Effector CD8-positive, alpha-beta T cell (primary cell): ENCODE data around the gene SLC38A3.

Source experiments
- DNase-seq: peaks from one replicate; lab custom pipeline; 2025; lab: John Stamatoyannopoulos, UW

Gene SLC38A3

DNA sequence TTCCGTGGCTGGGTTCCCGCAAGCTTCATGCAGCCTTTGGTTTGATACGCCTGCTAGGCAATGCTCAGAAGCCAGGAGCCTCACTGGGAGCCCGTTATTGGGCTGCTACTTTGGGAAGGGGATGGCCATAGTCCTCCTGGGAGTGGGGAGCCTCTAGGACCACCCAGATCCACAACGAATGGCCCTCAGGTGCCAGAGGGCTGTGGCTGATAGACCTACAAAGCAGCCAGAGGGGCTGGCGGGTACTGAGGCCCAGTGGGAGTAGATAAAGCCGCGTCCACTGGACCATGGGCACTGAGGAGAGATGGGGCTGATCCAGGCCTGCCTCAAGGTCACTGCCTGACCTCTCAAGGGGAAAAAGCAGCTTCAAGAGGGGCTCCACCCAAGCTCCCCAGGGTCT is 12.9 kb upstream of the SLC38A3 start:
- DNase-seq = no peak

DNA sequence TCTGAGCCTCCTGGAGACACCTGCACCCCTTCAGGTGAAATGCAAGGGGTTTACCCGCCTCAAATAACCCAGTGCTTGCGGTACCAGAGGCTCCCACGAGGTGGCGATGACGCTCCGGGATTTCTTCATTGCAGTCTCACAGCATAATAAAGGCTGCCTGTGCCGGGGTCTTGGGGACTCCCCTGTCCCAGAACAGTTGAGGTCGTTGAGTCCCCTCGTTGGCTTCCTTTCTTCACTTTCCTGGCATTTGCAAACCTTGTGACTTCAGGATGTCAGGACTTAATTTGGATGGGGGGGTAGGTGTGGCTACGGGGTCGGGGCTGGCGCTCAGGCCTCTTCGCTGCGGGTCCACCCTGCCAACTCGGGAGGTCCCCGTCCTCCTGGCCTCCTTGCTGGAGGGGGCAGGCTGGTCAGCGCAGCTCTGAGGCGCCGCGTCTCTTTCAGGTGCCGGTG is 12.4 kb upstream of the SLC38A3 start:
- peak; percentile 81 for DNase-seq

DNA sequence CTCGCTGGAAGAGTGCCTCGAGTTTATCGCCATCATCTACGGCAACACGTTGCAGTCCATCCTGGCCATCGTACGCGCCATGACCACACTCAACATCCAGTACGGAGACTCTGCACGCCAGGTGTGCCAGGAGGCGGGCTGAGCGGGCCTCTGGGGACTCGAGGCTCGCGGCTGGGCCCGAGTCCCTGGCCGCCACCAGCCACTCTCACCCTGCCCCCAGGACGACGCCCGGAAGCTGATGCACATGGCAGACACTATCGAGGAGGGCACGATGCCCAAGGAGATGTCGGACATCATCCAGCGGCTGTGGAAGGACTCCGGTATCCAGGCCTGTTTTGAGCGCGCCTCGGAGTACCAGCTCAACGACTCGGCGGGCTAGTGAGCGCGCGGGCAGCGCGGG is 11.8 kb upstream of the SLC38A3 start:
- no peak for DNase-seq

DNA sequence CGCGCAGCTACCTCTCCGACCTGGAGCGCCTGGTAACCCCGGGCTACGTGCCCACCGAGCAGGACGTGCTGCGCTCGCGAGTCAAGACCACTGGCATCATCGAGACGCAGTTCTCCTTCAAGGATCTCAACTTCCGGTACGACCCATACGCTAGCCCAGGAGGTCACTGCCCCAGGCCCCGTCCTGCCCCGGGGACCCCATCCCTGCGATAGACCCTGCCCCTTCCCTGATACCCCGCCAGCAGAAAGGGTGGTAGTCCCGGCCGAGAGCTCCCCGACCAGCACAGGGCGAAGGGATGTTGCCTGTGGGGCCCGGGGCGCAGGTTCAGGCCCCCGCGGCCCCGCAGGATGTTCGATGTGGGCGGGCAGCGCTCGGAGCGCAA is 11.3 kb upstream of the SLC38A3 start:
- no peak for DNase-seq

DNA sequence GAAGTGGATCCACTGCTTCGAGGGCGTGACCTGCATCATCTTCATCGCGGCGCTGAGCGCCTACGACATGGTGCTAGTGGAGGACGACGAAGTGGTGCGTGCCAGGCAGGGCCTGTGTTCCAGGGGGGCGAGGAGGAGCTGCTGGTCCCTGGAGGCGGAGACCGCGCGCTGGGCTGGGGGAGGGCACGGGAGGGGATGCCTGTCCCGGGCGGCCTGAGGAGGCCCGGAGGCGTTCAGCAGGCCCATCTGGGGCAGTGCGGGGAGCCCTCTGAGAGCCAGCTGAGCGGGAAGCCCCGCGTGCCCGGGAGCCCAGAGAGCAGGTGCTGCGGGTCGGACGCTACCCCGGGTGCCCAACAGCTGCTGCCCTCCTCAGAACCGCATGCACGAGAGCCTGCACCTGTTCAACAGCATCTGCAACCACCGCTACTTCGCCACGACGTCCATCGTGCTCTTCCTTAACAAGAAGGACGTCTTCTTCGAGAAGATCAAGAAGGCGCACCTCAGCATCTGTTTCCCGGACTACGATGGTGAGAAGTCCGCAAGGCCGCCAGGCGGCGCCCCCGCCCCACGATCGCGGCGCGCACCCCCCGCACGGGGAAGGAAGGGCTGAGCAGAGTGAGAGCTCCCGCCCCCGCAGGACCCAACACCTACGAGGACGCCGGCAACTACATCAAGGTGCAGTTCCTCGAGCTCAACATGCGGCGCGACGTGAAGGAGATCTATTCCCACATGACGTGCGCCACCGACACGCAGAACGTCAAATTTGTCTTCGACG is 10.8 kb upstream of the SLC38A3 start:
- DNase-seq = peak; percentile 83

DNA sequence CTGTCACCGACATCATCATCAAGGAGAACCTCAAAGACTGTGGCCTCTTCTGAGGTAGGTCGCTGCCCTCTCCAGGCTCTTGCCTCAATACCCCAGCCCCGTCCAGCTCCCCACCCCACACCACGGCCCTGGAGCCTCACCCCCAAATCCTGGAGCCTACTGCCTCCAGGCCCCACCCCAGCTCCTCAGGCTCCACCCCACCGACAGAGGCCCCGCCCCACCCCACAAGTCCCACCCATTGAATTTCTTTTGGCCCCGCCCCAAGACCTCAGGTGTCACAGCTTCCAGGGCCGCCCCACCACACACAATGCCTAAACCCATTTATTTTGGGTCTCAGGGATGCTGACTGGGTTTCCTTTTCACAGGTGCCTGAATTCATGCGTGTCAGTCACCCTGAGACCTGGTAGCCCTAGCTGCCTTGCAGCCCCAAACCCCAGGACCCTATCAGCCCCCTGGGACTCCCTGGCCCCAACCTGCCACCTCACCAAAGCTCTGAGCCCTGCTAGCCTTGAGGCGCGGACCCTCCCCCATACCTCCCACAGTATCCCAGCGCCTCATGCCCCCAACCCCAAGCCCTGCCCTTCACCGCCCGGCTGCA is 10.1 kb upstream of the SLC38A3 start:
- DNase-seq = peak; percentile 62

DNA sequence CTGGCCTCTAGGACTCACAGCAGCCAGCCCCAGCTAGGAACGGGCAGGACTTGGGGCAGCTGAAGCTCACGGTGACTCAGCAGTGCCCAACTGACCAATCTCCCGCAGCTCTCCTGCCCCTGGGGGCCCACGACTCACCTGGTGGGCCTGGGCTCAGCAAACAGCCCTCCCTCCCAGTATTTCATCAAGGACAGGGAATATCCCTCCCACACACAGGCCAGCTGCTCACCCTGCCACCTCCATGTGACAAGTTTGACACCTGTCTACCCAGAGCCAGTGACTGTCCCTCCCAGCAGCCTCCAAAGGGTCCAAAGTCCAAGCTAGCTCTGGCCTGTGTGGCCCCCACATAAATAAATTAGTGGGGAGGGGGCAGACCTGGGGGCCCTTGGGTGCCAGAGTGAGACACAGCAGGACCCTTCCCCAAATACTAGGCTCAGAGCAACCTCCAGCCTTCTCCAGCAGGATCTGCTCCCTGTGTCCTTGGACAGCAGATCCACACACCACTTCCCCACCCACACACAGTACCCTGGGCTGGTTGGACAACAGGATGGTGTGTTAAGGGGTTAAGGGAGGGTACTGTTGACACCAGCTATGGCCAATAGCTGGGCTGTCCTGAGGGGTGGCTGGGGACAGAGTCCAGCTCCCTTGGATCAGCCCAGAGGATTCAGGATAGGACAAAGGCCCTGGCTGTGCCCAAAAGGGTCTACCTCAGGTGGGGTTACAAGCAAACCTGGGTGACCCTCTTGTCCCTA is 9.4 kb upstream of the SLC38A3 start:
- DNase-seq = no peak

DNA sequence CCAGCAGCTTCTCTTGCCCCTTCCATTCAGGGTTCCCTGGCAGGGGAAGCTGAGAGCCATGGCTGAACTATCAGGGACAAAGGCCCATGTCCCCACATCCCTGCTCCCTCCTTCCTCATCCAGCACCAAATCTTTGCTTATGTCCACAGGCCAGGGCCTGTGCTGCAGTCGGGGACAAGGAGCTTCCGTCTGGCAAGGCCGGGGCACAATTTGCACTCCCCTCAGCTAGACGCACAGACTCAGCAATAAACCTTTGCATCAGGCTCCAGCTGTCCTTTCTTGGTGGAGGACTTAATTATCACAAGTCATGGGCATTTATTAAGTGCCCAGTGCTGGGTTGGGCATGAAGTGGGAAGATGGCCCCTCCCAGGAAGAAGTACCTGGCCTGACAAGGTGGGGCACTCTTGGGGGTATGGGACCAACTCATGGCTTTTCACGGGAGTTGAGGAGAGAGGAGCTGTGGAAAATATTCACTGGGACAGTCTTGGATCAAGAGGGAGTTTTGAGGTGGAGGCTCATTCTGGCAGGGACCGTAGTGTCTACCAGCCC is 8.7 kb upstream of the SLC38A3 start:
- no peak for DNase-seq

DNA sequence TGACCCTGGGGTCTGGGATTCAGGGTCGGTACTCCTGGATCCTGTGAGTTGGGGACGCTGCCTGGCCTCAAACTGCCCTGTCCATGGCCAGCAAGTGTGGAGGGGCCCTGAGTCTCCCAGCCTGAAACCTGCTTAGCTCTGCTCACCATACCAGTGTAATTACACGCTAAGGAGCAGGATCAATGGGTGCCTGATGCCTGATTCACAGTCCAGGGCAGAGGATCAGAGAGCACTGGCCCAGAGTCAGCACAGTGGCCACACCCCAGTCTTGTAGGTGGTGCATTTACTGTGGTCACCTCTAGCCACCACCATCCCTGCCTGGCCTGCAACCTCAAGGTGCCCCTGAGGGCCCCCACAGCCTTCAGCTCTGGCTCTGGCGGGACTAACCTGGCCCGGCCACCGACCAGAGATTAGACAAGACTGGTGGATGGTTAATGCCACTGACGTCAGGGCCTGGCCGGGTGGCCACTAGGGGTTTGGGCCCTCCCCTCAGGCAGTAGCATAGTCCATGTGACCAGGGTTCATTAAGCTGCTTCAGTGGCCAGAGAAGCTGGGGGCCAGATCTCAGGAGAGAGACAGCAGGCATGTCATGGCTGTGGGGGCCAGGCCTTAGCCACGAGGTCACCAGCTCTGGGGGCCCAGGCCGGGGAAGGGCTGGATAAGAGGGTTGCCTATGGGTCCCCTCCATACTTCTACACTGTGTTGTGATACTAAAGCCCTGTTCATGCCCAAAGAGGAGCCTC is 3.3 kb upstream of the SLC38A3 start:
- DNase-seq = no peak

DNA sequence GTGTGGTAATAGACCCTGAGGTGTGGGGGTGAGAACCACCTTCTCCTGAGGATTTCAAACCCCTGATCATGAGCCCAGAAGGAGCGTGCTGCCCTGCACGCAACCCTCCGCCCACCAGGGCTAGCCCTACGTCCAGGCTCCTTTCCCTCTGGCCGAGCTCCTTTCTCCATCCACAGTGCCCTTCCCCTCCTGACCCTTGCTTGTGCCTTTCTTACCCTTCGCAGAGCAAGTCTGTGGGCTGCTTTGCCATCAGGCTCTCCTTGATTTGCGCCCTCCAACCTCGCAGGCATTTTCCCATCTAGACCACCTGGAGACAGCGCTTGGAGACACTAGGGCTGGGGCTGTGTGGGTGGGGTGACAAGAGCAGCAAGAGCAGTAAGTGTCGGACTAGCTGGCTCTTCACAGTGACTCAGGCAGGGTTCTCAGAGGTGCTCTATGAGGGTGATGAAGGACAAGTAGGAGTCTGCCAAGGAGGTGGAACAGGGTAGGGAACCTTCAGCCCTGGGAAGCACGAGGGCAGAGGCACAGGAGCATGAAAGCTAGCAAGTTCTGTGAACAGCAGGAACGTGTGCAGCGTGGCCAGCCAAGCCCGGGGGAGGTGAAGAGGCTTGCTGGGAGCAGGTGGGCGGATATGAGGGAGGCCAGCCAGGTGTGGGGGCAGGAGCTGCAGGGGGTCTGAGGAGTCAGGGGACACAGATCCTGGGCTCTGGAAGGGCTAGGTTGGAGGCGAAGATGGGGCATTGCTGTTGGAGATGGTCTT is 2.5 kb upstream of the SLC38A3 start:
- no peak for DNase-seq

DNA sequence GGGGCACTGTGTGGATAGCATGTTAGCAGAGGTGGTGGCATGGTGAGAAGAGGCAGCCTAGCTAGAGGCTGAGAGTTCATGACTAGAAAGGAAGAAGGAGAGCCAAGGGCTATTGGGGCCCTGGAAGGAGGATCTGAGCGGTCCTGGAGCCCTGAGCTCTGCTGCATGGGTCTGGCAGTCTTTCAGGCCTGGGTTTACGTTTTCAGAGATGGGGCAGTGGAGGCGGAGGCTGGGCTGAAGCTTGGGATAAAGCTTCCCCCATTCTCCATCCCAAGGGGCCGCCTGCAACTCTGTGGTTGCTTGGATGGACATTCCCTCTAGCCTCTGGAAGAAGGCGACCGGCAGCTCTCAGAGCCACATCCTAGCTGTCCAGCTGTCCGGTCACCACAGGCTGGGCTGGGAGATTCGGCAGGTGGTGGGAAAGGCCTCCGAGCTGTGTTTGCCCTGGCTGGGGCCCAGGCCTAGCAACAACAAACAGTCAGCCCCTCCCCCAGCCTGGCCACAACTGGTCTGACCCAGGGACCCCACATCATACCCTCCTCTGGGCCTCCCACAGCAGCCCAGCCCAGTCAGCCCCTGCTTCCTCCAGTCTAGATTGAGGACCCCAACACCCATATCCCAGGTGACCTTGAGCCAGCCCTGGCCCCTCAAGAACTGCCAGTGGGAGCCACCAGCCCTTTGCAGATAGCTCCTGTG is 1.8 kb upstream of the SLC38A3 start:
- DNase-seq = no peak

DNA sequence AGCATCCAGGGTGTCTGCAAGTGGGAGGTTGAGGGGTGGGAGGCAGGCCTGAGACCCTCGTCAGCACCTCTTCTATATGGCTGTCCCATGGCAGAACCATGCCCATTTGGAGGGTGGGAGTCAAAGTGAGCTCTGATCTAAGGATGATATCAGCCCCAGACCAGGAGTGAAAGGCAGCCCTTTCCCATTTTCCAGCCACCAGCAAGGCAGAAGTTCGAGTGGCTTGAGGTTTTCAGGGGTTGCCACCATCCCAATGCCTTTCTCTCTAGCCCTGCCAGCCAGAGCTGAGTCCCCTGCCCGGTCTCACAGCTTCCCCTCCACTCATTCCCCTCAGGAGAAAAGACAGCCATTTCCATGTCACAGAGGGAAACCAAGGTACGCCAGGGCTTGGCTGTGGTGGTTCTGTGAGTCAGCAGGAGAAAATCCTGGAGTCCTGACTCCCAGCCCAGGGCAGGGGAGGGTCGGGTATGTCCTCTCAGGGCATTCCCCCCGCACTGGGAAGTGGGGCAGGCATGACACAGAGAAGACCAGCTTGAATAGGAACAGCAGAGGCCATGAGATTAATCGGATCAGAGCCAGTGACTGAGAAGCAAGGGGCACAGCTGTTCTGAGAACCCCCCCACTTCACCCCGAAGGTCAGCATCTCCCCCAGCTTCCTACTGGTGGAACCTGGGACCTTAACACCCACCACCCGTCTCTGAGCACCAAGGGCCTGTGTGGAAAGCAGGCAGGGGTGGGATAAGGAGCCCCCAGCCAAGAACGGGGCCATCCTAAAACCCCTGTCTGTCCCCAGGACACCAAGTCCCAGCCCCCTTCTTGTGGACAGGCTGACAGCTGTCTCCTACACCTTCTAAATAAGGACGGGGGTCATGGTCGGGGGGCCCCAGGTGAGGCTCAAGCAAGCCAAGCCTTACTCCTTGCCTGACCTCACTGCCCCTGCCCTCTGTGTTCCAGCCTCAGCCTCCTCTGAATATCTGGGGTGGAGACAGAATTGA is 965 bp upstream of the SLC38A3 start:
- no peak for DNase-seq

DNA sequence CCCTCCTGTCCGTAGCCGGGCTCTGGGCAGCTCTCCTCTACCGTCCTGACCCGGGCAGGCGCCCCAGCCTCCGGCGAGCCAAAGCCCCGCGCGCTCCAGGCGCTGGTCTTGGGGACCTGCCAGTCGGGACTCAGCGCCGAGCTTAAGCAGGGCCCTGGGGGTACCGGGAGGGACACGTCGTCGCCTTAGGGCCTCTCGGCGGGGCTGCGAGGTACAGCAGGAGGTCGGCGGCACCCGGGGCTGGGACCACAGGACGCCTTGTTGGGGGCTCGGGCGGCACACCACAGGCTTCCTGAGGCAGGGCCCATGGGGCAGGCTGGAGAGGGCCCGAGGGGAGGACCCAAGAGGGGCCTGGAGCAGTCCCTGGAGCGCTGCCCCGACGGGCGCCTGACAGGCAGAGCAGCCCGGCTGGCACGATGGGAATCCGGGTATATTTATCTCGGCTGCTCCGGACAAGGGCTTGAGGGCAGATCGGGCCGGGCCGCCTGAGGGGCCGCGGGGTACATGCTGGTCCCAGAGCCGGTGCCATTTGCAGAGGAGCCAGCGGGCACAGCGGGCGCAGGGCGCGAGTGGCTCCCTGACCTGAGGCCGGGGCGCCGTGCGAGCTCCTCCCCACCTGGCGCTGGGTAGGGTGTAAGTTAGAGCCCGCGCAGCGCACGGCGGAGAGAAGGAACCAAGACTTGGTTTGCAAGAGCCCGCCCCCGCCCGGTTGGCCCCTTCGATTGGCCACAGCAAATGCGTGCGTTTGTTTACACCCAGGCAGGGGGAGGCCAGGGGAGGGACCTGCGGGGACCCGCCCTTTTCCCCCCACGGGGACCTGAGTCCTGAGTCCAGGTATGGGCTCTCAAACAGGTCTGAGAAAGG is 574 bp downstream of the SLC38A3 start:
- DNase-seq = no peak

DNA sequence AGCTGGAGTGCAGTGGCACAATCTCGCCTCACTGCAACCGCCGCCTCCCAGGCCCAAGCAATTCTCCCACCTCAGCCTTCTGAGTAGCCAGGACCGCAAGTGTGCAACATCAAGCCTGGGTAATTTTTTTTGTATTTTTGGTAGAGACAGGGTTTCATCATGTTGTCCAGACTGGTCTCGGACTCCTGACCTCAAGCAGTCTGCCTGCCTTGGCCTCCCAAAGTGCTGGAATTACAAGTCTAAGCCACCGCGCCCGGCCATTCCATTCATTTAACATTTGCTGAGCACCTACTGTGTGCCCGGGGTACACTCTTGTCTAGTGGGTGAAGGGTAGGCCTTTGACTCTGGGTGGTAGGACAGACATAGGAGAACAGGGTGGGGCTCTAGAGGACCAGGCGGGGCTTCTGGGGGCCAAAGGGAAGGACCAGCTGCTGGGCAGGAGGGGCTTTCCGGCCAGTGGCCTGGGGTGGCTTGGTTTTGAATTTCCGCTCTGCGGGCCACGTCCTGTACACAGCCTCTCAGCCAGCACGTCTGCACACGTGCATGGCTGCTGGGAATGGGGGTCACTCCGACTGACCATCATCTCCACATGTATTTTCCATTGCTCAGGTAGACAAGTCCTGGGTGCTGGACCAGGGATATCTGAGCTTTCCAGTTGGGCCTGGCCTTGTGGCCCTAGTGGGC is 2.4 kb downstream of the SLC38A3 start:
- no peak for DNase-seq

DNA sequence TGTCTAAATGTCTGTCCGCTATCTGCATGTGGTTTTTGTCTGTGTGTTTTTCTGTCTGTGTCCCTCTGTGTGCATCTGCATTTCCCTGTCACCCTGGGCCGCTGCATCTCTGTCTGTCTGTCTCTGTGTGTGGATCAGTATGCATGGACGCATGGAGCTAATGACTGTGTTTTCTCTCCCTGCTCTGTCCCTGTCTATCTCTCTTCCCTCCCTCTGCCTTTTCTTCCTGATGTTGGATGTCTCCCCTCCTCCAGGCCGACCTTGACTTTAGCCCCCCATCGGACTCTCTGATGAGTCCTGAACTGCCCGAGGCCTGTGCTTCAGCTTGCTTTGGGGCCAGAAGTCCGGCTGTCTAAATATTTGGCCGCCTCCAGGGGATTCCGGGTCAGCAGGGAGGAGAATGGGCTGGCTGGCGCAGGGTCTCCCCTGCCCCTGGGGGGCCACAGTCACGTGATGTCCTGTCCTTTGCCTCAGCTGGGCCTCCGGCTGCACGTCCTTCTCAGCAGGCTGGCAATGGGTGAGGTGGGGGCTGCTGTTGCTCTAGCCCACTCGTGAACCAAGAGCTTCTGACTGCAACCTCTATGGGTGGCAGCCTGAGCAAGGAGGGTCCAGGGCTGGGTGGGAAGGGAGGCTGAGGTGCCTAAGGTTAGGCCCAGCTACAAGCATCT is 3.7 kb downstream of the SLC38A3 start:
- DNase-seq = no peak

DNA sequence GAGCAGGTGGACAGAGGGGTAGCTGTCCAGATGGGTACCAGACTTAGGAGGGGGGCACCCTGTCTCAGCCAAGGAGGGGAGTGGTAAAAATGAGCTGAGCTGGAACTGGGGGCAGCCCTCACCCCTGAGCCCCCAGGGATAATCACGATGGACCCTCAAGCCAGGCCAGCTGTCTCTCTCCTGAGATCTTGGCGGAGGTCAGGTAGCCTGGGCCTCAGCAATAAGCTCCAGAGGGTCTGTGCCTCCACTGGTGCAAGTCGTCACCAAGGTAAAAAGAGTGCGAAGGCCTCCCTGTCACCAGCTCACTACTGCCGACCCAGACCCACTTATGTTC is 5.1 kb downstream of the SLC38A3 start:
- no peak for DNase-seq
